ENCODE data around the gene ABITRAM.

DNA sequence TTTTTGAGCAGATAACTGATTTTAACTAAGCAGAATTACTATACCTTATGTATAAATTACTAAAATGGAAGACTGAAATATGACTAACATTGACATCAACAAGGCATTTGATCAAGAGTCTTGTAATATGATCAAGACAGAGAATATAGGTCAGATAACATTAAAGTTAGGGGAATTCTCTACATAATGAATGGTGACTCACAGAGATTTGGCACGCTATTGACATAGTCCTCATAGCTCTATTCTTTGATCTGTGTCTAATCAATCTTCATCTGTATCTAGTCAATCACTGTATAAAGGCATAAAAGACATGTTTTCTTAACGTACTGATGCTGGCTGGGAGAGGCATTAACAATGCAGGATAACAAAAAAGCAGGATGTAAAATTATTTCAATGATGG lies 17.4 kb downstream of the ABITRAM start:
- TF ChIP-seq POLR2A (IDR thresholded peaks at IDR 0.05), result no peak
- TF ChIP-seq CTCF (IDR thresholded peaks at IDR 0.05), result no peak
